GM21619 (cell line): ENCODE data around the gene RACGAP1.
"Not testable (repeated sequence)": the region's sequence is repeated elsewhere in the genome, so short reads cannot be mapped to it uniquely, and the experiment has no call there.

Experiments used
- ATAC-seq: cut with Tn5 transposase; IDR thresholded peaks from one replicate; pipeline ENCODE4 v1.9.1; 2021; ENCODE audit not compliant: unreplicated experiment

The RACGAP1 gene

GRCh38 chr12:50032854-50033581 is 7.7 kb upstream of the RACGAP1 start:
- ATAC-seq: no peak

- ATAC-seq: no peak
These were observed 7.2 kb upstream of the RACGAP1 start for GRCh38 chr12:50032515-50032853.

DNA sequence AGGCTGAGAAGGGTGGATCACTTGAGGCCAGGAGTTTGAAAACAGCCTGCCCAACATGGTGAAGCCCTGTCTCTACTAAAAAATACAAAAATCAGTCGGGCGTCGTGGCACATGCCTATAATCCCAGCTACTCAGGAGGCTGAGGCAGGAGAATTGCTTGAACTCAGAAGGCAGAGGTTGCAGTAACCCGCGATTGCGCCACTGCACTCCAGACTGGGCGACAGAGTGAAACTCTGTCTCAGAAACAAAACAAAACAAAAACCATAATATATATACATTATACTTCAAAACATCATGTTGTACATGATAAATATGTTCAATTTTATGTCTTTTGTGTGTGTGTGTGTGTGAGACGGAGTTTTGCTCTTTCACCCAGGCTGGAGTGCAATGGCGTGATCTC is 5.2 kb upstream of the RACGAP1 start:
- not testable (repeated sequence) for ATAC-seq

- ATAC-seq: no peak
These were observed 1.4 kb upstream of the RACGAP1 start for GRCh38 chr12:50026691-50027090.

DNA sequence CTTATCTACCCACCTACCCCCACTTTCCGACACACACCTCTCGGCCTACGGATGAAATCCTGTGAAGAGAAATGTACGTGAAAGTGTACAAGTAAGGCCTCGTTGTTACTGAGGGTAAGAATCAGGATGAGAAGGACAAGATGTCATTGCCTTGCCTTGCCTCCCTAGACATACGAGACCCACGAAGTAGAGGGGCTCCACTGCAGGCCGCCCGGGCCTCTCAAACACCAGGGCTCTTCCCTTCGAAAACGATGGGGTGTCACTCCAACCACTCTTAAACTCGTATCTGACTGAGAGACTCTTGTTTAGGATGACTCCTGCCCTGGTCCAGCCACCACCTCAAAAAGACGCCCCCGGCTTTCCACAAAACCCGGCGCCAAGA is 498 bp downstream of the RACGAP1 start:
- no peak for ATAC-seq

GRCh38 chr12:50024227-50024626 is 1.1 kb downstream of the RACGAP1 start:
- no peak for ATAC-seq

- ATAC-seq: no peak
These were observed 2.4 kb downstream of the RACGAP1 start for GRCh38 chr12:50022903-50023302.

GRCh38 chr12:50021031-50021430 is 4.3 kb downstream of the RACGAP1 start:
- no peak for ATAC-seq

DNA sequence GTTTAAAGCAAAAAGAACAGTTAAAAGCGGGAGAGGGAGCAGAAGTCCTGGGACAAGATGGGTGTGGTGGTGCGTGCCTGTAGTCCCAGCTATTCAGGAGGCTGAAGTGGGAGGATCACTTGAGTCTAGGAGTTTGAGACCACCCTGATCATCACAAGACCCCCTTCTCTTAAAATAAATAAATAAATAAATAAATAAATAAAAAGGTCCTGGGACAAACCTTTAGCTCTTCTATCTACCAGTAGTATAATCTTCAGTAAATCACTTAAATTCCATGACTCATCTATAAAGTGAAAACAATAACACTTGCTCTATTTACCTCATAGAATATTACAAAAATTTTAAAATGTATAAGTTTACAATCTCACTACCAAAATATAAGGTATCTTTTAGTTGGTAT is 5.8 kb downstream of the RACGAP1 start:
- ATAC-seq: no peak

DNA sequence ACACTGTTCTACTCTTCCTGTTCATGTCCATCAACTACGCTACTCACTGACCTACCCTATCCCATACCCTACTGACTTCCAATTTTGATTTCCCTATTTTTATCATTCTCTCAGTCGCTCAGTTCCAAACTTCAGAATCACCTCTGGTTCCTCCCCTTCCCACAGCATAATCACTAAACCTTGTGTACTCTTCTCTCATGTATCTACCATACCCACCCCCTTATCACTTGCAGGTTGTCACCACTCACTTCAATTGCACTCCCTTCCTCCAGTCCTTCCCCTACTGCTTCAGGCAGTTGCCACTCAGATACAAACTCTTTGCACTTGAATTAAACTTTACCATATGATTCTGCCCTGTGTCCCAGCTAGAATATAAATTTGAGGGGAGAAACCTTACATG is 6.3 kb downstream of the RACGAP1 start:
- ATAC-seq: no peak

GRCh38 chr12:50018154-50018553 is 7.1 kb downstream of the RACGAP1 start:
- ATAC-seq: no peak

- ATAC-seq: no peak
These were observed 7.7 kb downstream of the RACGAP1 start for GRCh38 chr12:50017641-50018040.

DNA sequence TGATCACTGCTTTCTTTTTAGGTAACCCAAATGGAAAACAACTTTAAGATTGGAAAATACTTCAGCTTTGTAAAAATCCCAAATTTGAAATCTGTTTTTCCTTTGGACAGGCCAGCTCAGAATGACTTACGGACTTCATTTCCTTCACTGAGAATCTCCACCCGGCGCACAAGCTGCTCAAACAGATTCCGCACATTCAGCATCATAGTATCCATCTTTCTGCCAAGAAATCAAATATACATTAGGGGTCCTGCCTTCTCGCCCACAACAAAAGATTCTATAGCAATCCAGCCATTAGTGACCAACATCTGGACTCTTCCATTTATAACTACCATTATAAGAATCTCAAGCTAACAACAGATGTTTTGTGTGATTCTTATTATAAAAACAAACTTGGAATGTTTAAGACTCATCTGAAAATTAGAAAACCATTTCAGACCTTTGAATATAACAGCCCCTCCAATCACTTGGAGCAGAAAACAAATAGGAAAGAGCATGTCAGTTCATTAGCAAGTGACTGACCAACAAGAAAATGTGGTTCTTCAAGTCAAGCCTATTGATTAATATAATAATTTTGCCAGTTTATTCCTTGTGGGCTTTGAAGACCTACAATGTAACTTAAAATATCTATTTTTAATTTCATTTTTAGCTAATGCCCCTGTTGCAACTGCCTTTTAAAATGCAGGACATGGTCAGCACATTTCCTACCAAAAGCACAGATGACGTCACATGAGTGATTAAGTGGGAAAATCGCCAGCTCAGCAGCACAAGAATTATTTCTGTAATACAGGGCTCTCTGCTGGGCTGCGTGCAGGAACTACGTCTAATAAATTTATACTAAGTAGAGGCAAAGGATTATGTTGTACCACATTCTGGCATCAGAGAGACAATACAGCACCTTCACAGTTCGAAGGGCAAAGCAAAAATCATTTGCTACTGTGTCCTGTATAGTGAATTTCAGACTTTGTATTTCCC is 8.5 kb downstream of the RACGAP1 start:
- ATAC-seq: no peak

GRCh38 chr12:50014342-50014741 is 11.0 kb downstream of the RACGAP1 start:
- no peak for ATAC-seq

- ATAC-seq: no peak
These were observed 11.7 kb downstream of the RACGAP1 start for GRCh38 chr12:50013361-50014147.

DNA sequence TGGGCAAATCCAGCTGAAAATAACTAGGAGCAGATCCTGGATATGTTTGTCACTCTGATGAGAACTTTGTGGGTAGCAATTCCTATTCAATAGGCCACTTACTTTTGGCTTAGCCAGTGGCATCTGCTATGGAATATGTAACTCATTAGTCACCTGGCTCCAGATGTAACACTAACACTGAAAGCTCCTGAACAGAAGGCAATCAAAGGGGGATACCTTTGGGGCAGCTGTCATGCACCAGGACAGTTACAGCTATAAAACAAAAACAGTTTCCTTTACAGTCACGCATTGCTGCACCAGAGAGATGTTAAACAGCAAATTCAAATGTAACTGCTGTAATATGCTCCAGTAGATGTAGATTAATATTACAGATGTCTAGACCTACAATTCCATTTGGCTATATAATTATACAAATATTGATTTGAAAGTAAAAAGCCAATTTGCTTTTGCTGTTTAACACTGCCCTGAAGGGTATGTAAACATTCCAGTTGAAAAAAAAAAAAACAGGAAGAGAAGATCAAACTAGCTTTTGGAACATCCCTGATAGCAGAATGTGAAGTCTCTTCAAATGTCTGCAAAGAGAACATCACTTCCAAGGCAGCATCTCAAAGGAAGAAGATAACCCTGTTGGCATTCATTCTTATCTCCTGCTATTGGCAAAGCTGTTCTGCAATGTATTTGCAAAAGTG is 18.4 kb downstream of the RACGAP1 start:
- ATAC-seq: no peak

DNA sequence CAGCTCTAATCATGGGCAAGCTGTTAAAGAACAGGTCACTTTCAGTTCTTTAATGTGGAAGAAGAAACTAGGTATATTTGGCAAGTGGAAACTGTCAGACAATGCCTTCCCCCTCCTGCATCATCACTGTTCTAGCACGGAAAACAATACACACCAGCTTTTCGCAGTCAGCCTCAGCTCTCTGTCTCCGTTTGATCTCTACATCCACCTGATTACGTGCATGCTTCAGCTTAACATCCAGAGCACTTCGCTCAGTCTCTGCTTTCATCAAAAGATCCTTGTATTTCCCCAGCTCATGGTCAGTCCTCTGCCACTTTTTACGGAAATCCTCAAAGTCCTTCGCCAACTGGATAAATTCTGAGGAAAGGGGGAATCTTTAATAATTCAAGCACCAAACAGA is 19.0 kb downstream of the RACGAP1 start:
- no peak for ATAC-seq

GRCh38 chr12:50005175-50005574 is 20.1 kb downstream of the RACGAP1 start:
- ATAC-seq: no peak

- ATAC-seq: no peak
These were observed 20.6 kb downstream of the RACGAP1 start for GRCh38 chr12:50004696-50005095.

DNA sequence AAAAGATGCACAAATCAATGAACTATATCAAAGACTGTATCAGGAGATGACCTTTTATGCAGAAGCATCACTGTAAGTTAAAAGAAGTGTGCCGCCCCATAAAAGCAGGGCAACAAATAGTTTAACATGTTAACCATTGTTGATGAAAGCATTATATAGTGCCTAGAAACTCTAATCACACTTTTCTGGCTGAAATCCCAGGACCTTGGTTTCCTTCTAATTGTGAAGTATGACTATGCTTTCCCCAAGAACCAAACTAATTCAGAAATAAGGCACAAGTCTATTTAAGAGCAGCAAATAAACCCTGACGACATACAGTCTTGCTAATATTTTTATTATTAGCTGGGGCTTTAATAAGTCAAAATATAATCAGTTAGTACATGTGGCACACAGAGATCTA is 21.7 kb downstream of the RACGAP1 start:
- no peak for ATAC-seq

DNA sequence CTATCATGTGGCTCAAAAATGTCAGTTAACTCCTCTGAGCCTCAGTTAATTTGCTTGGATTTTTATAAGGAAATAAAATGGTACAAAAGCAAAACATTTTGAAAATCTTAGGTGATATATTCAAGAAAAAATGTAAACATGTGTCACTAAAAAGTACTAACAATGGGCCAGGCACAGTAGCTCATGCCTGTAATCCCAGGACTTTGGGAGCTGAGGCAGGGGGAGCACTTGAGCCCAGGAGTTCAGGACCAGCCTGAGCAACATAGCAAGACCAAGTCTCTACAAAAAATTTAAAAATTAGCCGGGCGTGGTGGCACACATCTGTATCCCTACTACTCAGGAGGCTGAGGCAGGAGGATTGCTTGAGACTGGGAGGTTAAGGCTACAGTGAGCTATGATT is 26.8 kb downstream of the RACGAP1 start:
- no peak for ATAC-seq
